ENCODE results near the gene HID1. TPM values are rescaled to one million over a fixed set of nuclear protein-coding genes. Genes with fewer than 3 reads are reported as not detected.
A peak's percentile ranks its signal among the peaks of the same experiment; 100 is the strongest.

HID1 gene
- total RNA-seq, 1 experiment from 2014 or later: 12.7 TPM

DNA sequence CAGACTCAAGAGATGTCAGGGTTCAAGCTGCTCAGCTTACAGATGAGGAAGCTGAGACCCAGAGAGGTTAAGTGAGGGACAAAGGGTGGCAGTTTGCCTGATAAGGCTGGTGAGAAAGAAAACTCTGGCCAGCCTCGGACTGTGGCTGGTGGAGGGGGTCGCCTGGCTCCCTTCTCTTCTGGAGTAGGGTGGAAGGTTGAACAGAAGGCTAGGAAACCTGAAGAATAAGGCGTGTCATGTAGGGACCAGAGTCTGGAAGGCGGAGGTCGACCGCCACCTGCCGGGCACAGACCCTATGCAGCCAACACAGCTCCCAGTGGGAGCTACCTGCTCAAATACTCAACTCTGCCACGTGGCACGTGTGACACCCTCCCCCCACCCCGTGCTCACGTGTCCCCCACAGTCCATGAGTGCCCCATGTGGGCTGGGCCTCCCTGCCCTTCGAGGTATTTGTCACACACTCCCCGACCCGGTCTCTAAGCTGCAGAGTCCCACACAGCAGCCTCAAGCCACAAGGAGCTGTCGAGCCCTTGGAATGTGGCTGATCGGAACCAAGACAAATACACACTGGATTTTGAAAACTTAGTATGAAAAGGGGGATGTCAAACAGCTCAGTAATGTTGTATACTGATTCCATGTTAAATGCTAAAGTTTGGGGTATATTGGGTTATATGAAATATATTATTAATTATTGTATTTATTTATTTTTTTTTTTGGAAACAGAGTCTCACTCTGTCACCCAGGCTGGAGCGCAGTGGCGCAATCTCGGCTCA, 11.8 kb downstream of the HID1 start:
- no peaks in the 10 kb centered on the region for H3K27me3 ChIP-seq (ENCODE audit: insufficient read depth, low read length)
- no peak overlapping the region for H2BK15ac ChIP-seq (ENCODE audit: low read depth, low read length)
- H4K20me1 ChIP-seq (ENCODE audit: control insufficient read depth, insufficient read depth, insufficient read length): peaks cover 3% of the 10 kb centered on the region
- H2BK12ac ChIP-seq (ENCODE audit: insufficient read length, low read depth, low read length): no peak overlapping the region
- H2BK20ac ChIP-seq (ENCODE audit: low read depth, low read length, poor library complexity, severe bottlenecking): no peak overlapping the region
- no peak overlapping the region for H3T11ph ChIP-seq (ENCODE audit: low read length)
- no peak overlapping the region for H3K27ac ChIP-seq (ENCODE audit: insufficient read length, low read depth, low read length)
- peak; percentile 93 for DNase-seq
- H3K4ac ChIP-seq (ENCODE audit: low read depth, low read length): no peak overlapping the region
- H3K9me3 Mint-ChIP-seq: peaks cover 0 to 2% of the 10 kb centered on the region in 2 experiments; a peak in 1 of 5 replicates
- no peak overlapping the region for H2BK5ac ChIP-seq (ENCODE audit: insufficient read length, low read length)
- no peak overlapping the region for H3K18ac ChIP-seq (ENCODE audit: insufficient read length, low read depth, low read length)
- H3K14ac ChIP-seq (ENCODE audit: insufficient read depth, low read length): no peak overlapping the region
- no peaks in the 10 kb centered on the region for H3K23me2 ChIP-seq (ENCODE audit: insufficient read length, low read depth, low read length, poor library complexity, severe bottlenecking)
- H3K4me2 ChIP-seq (ENCODE audit: insufficient read depth, insufficient read length, low read length): no peak overlapping the region
- no peak overlapping the region for H4K5ac ChIP-seq (ENCODE audit: insufficient read length, low read depth, low read length)
- no peak overlapping the region for H4K91ac ChIP-seq (ENCODE audit: insufficient read length, low read depth, low read length)
- no peak overlapping the region for H2BK120ac ChIP-seq (ENCODE audit: low read depth, low read length, poor library complexity, severe bottlenecking)
- no peak overlapping the region for H3K23ac ChIP-seq (ENCODE audit: insufficient read length, low read depth, low read length)
- no peak overlapping the region for H2AK5ac ChIP-seq (ENCODE audit: insufficient read length, low read length)
- no peaks in the 10 kb centered on the region for H3K4me1 ChIP-seq (ENCODE audit: insufficient read depth, low read length)
- H3K79me2 ChIP-seq (ENCODE audit: insufficient read depth, low read length): no peaks in the 10 kb centered on the region
- peak overlapping the region in 1 of 3 experiments; percentile 62; a peak in 2 of 7 replicates for H3K27ac Mint-ChIP-seq
- H3K27me3 Mint-ChIP-seq (ENCODE audit: low read depth): peaks cover 30% of the 10 kb centered on the region
- TF ChIP-seq, protein P1, sequence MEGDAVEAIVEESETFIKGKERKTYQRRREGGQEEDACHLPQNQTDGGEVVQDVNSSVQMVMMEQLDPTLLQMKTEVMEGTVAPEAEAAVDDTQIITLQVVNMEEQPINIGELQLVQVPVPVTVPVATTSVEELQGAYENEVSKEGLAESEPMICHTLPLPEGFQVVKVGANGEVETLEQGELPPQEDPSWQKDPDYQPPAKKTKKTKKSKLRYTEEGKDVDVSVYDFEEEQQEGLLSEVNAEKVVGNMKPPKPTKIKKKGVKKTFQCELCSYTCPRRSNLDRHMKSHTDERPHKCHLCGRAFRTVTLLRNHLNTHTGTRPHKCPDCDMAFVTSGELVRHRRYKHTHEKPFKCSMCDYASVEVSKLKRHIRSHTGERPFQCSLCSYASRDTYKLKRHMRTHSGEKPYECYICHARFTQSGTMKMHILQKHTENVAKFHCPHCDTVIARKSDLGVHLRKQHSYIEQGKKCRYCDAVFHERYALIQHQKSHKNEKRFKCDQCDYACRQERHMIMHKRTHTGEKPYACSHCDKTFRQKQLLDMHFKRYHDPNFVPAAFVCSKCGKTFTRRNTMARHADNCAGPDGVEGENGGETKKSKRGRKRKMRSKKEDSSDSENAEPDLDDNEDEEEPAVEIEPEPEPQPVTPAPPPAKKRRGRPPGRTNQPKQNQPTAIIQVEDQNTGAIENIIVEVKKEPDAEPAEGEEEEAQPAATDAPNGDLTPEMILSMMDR (conservative IDR thresholded peaks at IDR 0.05): peak; percentile 86
- H3K9ac ChIP-seq (ENCODE audit: extremely low read depth, insufficient read length, low read length): no peak overlapping the region
- H3K36me3 Mint-ChIP-seq (ENCODE audit: insufficient read depth in 1 of 3, low read depth in 3 of 3): peaks cover 0 to 2% (median 0%) of the 10 kb centered on the region in 3 experiments; a peak in 2 of 7 replicates
- no peak overlapping the region for H3K56ac ChIP-seq (ENCODE audit: insufficient read length, low read depth, low read length)
- no CpG with 5 or more reads among the region's 19 CpGs for WGBS (ENCODE audit: extremely low coverage, insufficient read length, low lambda C conversion rate)
- peaks cover 6 to 11% of the 10 kb centered on the region in 2 experiments for H3K4me1 Mint-ChIP-seq
- no peaks in the 10 kb centered on the region for H3K79me1 ChIP-seq (ENCODE audit: insufficient read depth, low read depth, low read length, poor library complexity, severe bottlenecking)
- no peaks in the 10 kb centered on the region for H3K9me3 ChIP-seq (ENCODE audit: control insufficient read depth, low read depth, low read length)
- H3K4me3 Mint-ChIP-seq: peak overlapping the region in 1 of 2 experiments; percentile 55; a peak in 1 of 5 replicates
- no peak overlapping the region for H2AFZ ChIP-seq (ENCODE audit: low read length)
- H4K8ac ChIP-seq (replicated peaks; ENCODE audit: insufficient read length, low read depth, low read length): no peak overlapping the region

Measured in H9 (cell line).